Measurements from ENCODE around the gene KRT37. TPM values are rescaled to one million over a fixed set of nuclear protein-coding genes. Genes with fewer than 3 reads are reported as not detected.

The KRT37 gene
- total and polyA plus RNA-seq, 2 of the 13 experiments (the other 11 are each of a cell fraction or from before 2014, with no cell fraction given) = 0.69 TPM; not detected in 1

- peak overlapping the region; percentile 67 for H3K4me2 ChIP-seq (ENCODE audit: low read depth, low read length)
- H3K4me1 ChIP-seq (ENCODE audit: insufficient read depth, low read length) = peaks cover 56% of the 10 kb centered on the region
- no peaks in the 10 kb centered on the region for H4K20me1 ChIP-seq (ENCODE audit: insufficient read depth, low read length)
- ATAC-seq (peak; percentile 89), FAIRE-seq (peak; percentile 79), DNase-seq (ENCODE audit: low spot score) (peak; percentile 93)
- no peaks in the 10 kb centered on the region for H3K9me3 ChIP-seq (ENCODE audit: low read length)
- peak overlapping the region in 1 of 3 experiments; percentile 20; a peak in 1 of 6 replicates for H3K4me3 ChIP-seq (replicated peaks in 1 of 3; ENCODE audit: insufficient read depth in 1 of 3, low read depth in 2 of 3, low read length in 3 of 3)
- no peaks in the 10 kb centered on the region for H3K27me3 ChIP-seq (ENCODE audit: control insufficient read depth in 1 of 2, insufficient read depth in 2 of 2, low read length in 2 of 2)
- intact Hi-C loops (cut with micrococcal nuclease; ENCODE audit: unreplicated experiment) = loop anchor here (5.0 to 10.0 kb wide), 2 partner anchors 119 to 251 kb away; no protein-coding TSS in a partner anchor
- 16% methylated on average over 3 of the region's 3 CpGs for WGBS (ENCODE audit: low lambda C conversion rate)
- no peaks in the 10 kb centered on the region for H3K79me2 ChIP-seq (ENCODE audit: insufficient read depth, low read length)
- ChIA-PET CTCF (ENCODE audit: low intra/inter-chr PET ratio, low total read pairs) (no interaction called here), POLR2A (interaction anchor here (0.7 to 2.1 kb wide), 8 partner anchors 11 to 514 kb away, joined by 3 to 35 read pairs (median 3); partner anchors contain the start of genes EIF1 and KRT19)
- H3K36me3 ChIP-seq (replicated peaks in 1 of 2; ENCODE audit: control insufficient read depth in 1 of 2, insufficient read depth in 2 of 2, low read length in 2 of 2) = no peaks in the 10 kb centered on the region
- no TSS peak for BruUV-seq (replicated peaks)
- no peak overlapping the region for H2AFZ ChIP-seq (ENCODE audit: low read length)
- peak overlapping the region; percentile 57; the same call in 1 of the 2 replicates for H3K9ac ChIP-seq (ENCODE audit: insufficient read depth, low read depth, low read length)
- H3K27ac ChIP-seq (ENCODE audit: extremely low read length, insufficient read depth, low read length) = peak overlapping the region; percentile 82
- in situ Hi-C loops (cut with HindIII; ENCODE audit: extremely low pct_ligation_motif_present, low pct_unique_long_range_greater_than_20kb) = no loop called here
- TF ChIP-seq ZNF234 (CRISPR knock-in tag; conservative IDR thresholded peaks at IDR 0.05) (no peak), SAP130 (CRISPR knock-in tag; IDR thresholded peaks at IDR 0.05; ENCODE audit: low read depth) (peak; percentile 65), ZNF781 (CRISPR knock-in tag; IDR thresholded peaks at IDR 0.05; ENCODE audit: borderline replicate concordance, not compliant biosample characterization) (no peak), MXD1 (CRISPR knock-in tag; IDR thresholded peaks at IDR 0.05) (no peak), ZBTB38 (CRISPR knock-in tag; IDR thresholded peaks at IDR 0.05) (no peak), PITX1 (CRISPR knock-in tag; IDR thresholded peaks at IDR 0.05) (peak; percentile 57; the same call in 1 of the 2 replicates), FIP1L1 (IDR thresholded peaks at IDR 0.05; ENCODE audit: borderline replicate concordance, insufficient read depth, low read depth, low read length) (no peak), ZNF276 (CRISPR knock-in tag; IDR thresholded peaks at IDR 0.05; ENCODE audit: low read depth) (no peak), HIVEP1 (CRISPR knock-in tag; IDR thresholded peaks at IDR 0.05) (no peak), HMGXB3 (CRISPR knock-in tag; IDR thresholded peaks at IDR 0.05; ENCODE audit: borderline replicate concordance) (peak; percentile 39; the same call in 1 of the 2 replicates), ZBTB8A (CRISPR knock-in tag; IDR thresholded peaks at IDR 0.05; ENCODE audit: borderline replicate concordance, low read depth) (no peak), THAP8 (CRISPR knock-in tag; IDR thresholded peaks at IDR 0.05; ENCODE audit: borderline replicate concordance) (no peak), ZGPAT (CRISPR knock-in tag; IDR thresholded peaks at IDR 0.05) (peak; percentile 83), ZNF878 (CRISPR knock-in tag; IDR thresholded peaks at IDR 0.05) (no peak)
Measured at GRCh38 chr17:41415833-41416335, 8.5 kb downstream of the KRT37 start.

Measured in HepG2 (cell line).